HepG2 (cell line): ENCODE results near the gene ZNF548. TPM values are rescaled to one million over a fixed set of nuclear protein-coding genes. Genes with fewer than 3 reads are reported as not detected.
A peak's percentile ranks its signal among the peaks of the same experiment; 100 is the strongest.

Source experiments
- DBP ChIP-seq: sonication (generic); formaldehyde crosslinking; IDR thresholded peaks from 2 replicates; pipeline ENCODE4 v1.4.0; 2020; ENCODE audit warnings: missing genetic modification reagents; ENCODE audit errors: not compliant biosample characterization
- HMG20A ChIP-seq: IDR thresholded peaks from 2 replicates; pipeline ENCODE4 v1.6.1; 2016; ENCODE audit warnings: borderline replicate concordance
- MEF2D ChIP-seq: sonication (generic); formaldehyde crosslinking; IDR thresholded peaks from 2 replicates; pipeline ENCODE4 v1.5.1; 2020; ENCODE audit warnings: mild to moderate bottlenecking, missing genetic modification reagents
- NFRKB ChIP-seq: fragments of 450-650 bp; IDR thresholded peaks from 2 replicates; pipeline ENCODE4 v1.6.1; 2017
- PHF20 ChIP-seq: sonication (generic); formaldehyde crosslinking; IDR thresholded peaks from 2 replicates; pipeline ENCODE4 v1.5.0; 2020; ENCODE audit warnings: mild to moderate bottlenecking, missing genetic modification reagents
- PTBP1 ChIP-seq: fragments of 200-400 bp; formaldehyde crosslinking; IDR thresholded peaks from 2 replicates; pipeline ENCODE4 v1.6.1; 2018; ENCODE audit warnings: low read length, low read depth; ENCODE audit not compliant: poor library complexity, severe bottlenecking
- REST ChIP-seq, 2 experiments: IDR thresholded peaks; 2 replicates each; pipeline ENCODE4 v1.6.1; 2011 to 2012; ENCODE audit warnings: low read length in 2 of 2, borderline replicate concordance in 1 of 2, low read depth in 1 of 2, mild to moderate bottlenecking in 1 of 2, moderate library complexity in 1 of 2
- RXRA ChIP-seq: sonication (generic); formaldehyde crosslinking; IDR thresholded peaks from 2 replicates; pipeline ENCODE4 v1.5.1; 2020; ENCODE audit warnings: missing genetic modification reagents
- SMYD3 ChIP-seq: sonication (generic); formaldehyde crosslinking; IDR thresholded peaks from 2 replicates; pipeline ENCODE4 v1.8.1; 2023; ENCODE audit warnings: mild to moderate bottlenecking, missing genetic modification reagents
- SOX13 ChIP-seq, 3 experiments: fragments of 450-650 bp in 1 of 3; sonication (generic) in 1 of 3; formaldehyde crosslinking in 1 of 3; IDR thresholded peaks in 2 of 3; conservative IDR thresholded peaks in 1 of 3; 2 replicates each; pipeline versions ENCODE4 v1.5.0 to v1.6.1; 2016 to 2020; ENCODE audit warnings: antibody characterized with exemption in 1 of 3, mild to moderate bottlenecking in 1 of 3, missing compliant biosample characterization in 1 of 3, missing genetic modification reagents in 1 of 3, moderate library complexity in 1 of 3
- TCF12 ChIP-seq, 2 experiments: fragments of 450-650 bp in 1 of 2; sonication (generic) in 1 of 2; formaldehyde crosslinking in 1 of 2; IDR thresholded peaks; 2 replicates each; pipeline versions ENCODE4 v1.6.1 to v1.8.0; 2017 to 2022; ENCODE audit warnings: antibody characterized with exemption in 1 of 2, mild to moderate bottlenecking in 1 of 2, missing genetic modification reagents in 1 of 2, moderate library complexity in 1 of 2
- TGIF2 ChIP-seq: IDR thresholded peaks from 2 replicates; pipeline ENCODE4 v1.6.1; 2016; ENCODE audit warnings: control low read depth, missing compliant biosample characterization
- ZHX1 ChIP-seq: sonication (generic); formaldehyde crosslinking; IDR thresholded peaks from 2 replicates; pipeline ENCODE4 v1.8.1; 2022; ENCODE audit warnings: low read depth, mild to moderate bottlenecking, missing genetic modification reagents
- ZNF766 ChIP-seq: sonication (generic); formaldehyde crosslinking; IDR thresholded peaks from 2 replicates; pipeline ENCODE4 v1.5.0; 2020; ENCODE audit warnings: missing genetic modification reagents, borderline replicate concordance
- polyA plus RNA-seq, 8 experiments: library from polyadenylated mRNA; depleted of rRNA in 3 of 8; stranded (reverse) in 7 of 8; unstranded in 1 of 8; fragments of >200 nt; fragmentation: Illumina TruSeq in 4 of 8; extraction: Trizol in 4 of 8; gene quantifications; 2 replicates each; pipeline versions ENCODE4 v1.2.1 to v1.2.3, GENCODE V29; 2011 to 2016; ENCODE audit warnings: low read depth in 4 of 8, missing spikeins in 1 of 8, mixed read lengths in 1 of 8; ENCODE audit not compliant: insufficient read depth in 1 of 8
- total RNA-seq, 5 experiments: library from RNA; depleted of rRNA; stranded (reverse); fragments of >200 nt; fragmentation: Illumina TruSeq; extraction: Trizol; gene quantifications; 2 replicates each; pipeline ENCODE4 v1.2.3, GENCODE V29; 2016; ENCODE audit warnings: low read depth in 1 of 5
- TF ChIP-seq, protein P1 (sequence below): IDR thresholded peaks from 2 replicates; pipeline ENCODE4 v1.6.1; 2016
- TF ChIP-seq, protein P2 (sequence below): sonication (generic); formaldehyde crosslinking; conservative IDR thresholded peaks from 2 replicates; pipeline ENCODE4 v1.4.0; 2020; ENCODE audit warnings: missing genetic modification reagents

Gene ZNF548
- total and polyA plus RNA-seq, 2 of the 13 experiments (the other 11 are each of a cell fraction or from before 2014, with no cell fraction given) = 19.6 to 24.9 TPM

GRCh38 chr19:57389730-57390598 lies at the start of gene ZNF548 (continued):
- TF ChIP-seq REST (IDR thresholded peaks at IDR 0.05; ENCODE audit: borderline replicate concordance in 1 of 2, low read depth in 1 of 2, low read length in 2 of 2) (no peak), SMYD3 (CRISPR knock-in tag) (peak; percentile 42; the same call in 1 of the 2 replicates), RXRA (CRISPR knock-in tag) (peak; percentile 62), TCF12 (IDR thresholded peaks at IDR 0.05) (no peak), TCF12 (CRISPR knock-in tag; IDR thresholded peaks at IDR 0.05) (no peak), ZHX1 (CRISPR knock-in tag) (peak; percentile 98), DBP (no peak), NFRKB (no peak), ZNF766 (CRISPR knock-in tag) (no peak), HMG20A (no peak), PHF20 (CRISPR knock-in tag) (peak; percentile 88), MEF2D (CRISPR knock-in tag) (peak; percentile 39; the same call in 1 of the 2 replicates), PTBP1 (no peak), TGIF2 (CRISPR knock-in tag) (peak; percentile 78), SOX13 (IDR thresholded peaks at IDR 0.05) (no peak), SOX13 (CRISPR knock-in tag; conservative IDR thresholded peaks at IDR 0.05 in 1 of 2, IDR thresholded peaks at IDR 0.05 in 1 of 2) (no peak; a peak in 1 of 4 replicates)
- TF ChIP-seq, protein P1, sequence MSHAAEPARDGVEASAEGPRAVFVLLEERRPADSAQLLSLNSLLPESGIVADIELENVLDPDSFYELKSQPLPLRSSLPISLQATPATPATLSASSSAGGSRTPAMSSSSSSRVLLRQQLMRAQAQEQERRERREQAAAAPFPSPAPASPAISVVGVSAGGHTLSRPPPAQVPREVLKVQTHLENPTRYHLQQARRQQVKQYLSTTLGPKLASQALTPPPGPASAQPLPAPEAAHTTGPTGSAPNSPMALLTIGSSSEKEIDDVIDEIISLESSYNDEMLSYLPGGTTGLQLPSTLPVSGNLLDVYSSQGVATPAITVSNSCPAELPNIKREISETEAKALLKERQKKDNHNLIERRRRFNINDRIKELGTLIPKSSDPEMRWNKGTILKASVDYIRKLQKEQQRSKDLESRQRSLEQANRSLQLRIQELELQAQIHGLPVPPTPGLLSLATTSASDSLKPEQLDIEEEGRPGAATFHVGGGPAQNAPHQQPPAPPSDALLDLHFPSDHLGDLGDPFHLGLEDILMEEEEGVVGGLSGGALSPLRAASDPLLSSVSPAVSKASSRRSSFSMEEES (CRISPR knock-in tag) = no peak
- TF ChIP-seq, protein P2, sequence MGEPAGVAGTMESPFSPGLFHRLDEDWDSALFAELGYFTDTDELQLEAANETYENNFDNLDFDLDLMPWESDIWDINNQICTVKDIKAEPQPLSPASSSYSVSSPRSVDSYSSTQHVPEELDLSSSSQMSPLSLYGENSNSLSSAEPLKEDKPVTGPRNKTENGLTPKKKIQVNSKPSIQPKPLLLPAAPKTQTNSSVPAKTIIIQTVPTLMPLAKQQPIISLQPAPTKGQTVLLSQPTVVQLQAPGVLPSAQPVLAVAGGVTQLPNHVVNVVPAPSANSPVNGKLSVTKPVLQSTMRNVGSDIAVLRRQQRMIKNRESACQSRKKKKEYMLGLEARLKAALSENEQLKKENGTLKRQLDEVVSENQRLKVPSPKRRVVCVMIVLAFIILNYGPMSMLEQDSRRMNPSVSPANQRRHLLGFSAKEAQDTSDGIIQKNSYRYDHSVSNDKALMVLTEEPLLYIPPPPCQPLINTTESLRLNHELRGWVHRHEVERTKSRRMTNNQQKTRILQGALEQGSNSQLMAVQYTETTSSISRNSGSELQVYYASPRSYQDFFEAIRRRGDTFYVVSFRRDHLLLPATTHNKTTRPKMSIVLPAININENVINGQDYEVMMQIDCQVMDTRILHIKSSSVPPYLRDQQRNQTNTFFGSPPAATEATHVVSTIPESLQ (CRISPR knock-in tag) = no peak; the same call in 1 of the 2 replicates
